ENCODE measurements around the gene CLEC7A. TPM values are rescaled to one million over a fixed set of nuclear protein-coding genes. Genes with fewer than 3 reads are reported as not detected.

CLEC7A gene
- total and polyA plus RNA-seq, 2 donors (not counting 1 experiment from before 2014, with no cell fraction given) = 0.03 TPM; not detected in 1

DNA sequence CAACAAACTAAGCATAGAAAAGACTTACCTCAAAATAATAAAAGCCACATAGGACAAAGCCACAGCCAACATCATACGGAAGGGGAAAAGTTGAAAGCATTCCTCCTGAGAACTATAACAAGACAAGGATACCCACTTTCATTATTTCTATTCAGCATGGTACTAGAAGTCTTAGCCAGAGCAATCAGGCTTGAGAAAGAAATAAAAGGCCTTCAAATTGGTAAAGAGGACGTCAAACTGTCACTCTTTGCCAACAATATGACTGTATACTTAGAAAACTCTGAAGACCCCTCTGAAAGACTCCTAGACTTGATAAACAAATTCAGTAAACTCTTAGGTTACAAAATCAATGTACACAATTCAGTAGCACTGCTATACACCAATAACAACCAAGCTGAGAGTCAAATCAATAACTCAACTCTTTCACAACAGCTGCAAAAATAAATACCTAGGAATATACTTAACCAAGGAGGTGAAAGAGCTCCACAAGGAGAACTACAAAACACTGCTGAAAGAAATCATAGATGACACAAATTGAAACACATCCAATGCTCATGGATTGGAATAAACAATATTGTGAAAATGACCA, 19.6 kb downstream of the CLEC7A start:
- no peak overlapping the region for H3K27ac ChIP-seq (ENCODE audit: insufficient read depth, low read length)
- H3K36me3 ChIP-seq (ENCODE audit: control insufficient read depth, insufficient read depth, low read length) = no peaks in the 10 kb centered on the region
- no peak for DNase-seq (ENCODE audit: low read depth in 2 of 2)
- no peak overlapping the region for H3K9ac ChIP-seq (ENCODE audit: insufficient read depth, low read length)
- H3K9me3 ChIP-seq (ENCODE audit: control insufficient read depth, insufficient read depth, low read depth, low read length) = no peaks in the 10 kb centered on the region
- no peaks in the 10 kb centered on the region for H4K20me1 ChIP-seq (ENCODE audit: control insufficient read depth, extremely low read depth, insufficient read depth, low read length)
- TF ChIP-seq, protein P1, sequence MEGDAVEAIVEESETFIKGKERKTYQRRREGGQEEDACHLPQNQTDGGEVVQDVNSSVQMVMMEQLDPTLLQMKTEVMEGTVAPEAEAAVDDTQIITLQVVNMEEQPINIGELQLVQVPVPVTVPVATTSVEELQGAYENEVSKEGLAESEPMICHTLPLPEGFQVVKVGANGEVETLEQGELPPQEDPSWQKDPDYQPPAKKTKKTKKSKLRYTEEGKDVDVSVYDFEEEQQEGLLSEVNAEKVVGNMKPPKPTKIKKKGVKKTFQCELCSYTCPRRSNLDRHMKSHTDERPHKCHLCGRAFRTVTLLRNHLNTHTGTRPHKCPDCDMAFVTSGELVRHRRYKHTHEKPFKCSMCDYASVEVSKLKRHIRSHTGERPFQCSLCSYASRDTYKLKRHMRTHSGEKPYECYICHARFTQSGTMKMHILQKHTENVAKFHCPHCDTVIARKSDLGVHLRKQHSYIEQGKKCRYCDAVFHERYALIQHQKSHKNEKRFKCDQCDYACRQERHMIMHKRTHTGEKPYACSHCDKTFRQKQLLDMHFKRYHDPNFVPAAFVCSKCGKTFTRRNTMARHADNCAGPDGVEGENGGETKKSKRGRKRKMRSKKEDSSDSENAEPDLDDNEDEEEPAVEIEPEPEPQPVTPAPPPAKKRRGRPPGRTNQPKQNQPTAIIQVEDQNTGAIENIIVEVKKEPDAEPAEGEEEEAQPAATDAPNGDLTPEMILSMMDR (conservative IDR thresholded peaks at IDR 0.05 in 1 of 2, IDR thresholded peaks at IDR 0.05 in 1 of 2; ENCODE audit: low read depth in 1 of 2, low read length in 2 of 2) = no peak
- TF ChIP-seq EZH2 (IDR thresholded peaks at IDR 0.05; ENCODE audit: low read length, missing control alignments) = no peak
- H3K4me1 ChIP-seq (ENCODE audit: control insufficient read depth, extremely low read depth, insufficient read depth, low read length) = no peaks in the 10 kb centered on the region
- H3K4me2 ChIP-seq (ENCODE audit: extremely low read depth, insufficient read depth, low read length) = no peak overlapping the region
- no peaks in the 10 kb centered on the region for H3K79me2 ChIP-seq (ENCODE audit: control insufficient read depth, insufficient read depth, low read length)
- H3K27me3 ChIP-seq (ENCODE audit: control insufficient read depth, insufficient read depth, low read length) = no peaks in the 10 kb centered on the region
- no peak overlapping the region for H3K4me3 ChIP-seq (replicated peaks in 1 of 4; ENCODE audit: control extremely low read depth in 1 of 4, insufficient read depth in 1 of 4, low read depth in 3 of 4, low read length in 4 of 4)
- no peak overlapping the region for H2AFZ ChIP-seq (ENCODE audit: low read length)

DNA sequence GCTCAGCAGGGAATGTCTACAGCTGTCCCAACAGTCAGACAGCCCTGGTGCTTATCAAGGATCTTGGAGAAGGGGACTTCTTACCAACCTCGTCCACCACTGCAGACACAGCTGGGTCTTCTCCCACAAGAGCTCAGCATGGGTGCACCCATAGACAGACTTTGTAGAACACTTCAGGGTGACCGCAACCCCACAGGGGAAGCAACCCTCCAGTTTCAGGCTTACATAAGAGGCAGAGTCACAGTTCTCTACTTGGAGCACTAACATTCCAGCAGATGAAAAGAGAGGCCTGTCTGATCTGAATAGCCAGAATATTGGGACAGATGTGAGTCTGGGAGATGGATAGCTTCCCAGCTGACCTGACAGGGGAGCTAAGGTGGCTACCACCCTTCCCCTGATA, 27.7 kb downstream of the CLEC7A start:
- no peak for TF ChIP-seq EZH2 (IDR thresholded peaks at IDR 0.05; ENCODE audit: low read length, missing control alignments)
- TF ChIP-seq, protein P1 (conservative IDR thresholded peaks at IDR 0.05 in 1 of 2, IDR thresholded peaks at IDR 0.05 in 1 of 2; ENCODE audit: low read depth in 1 of 2, low read length in 2 of 2) = no peak
- DNase-seq (ENCODE audit: low read depth in 2 of 2) = no peak

DNA sequence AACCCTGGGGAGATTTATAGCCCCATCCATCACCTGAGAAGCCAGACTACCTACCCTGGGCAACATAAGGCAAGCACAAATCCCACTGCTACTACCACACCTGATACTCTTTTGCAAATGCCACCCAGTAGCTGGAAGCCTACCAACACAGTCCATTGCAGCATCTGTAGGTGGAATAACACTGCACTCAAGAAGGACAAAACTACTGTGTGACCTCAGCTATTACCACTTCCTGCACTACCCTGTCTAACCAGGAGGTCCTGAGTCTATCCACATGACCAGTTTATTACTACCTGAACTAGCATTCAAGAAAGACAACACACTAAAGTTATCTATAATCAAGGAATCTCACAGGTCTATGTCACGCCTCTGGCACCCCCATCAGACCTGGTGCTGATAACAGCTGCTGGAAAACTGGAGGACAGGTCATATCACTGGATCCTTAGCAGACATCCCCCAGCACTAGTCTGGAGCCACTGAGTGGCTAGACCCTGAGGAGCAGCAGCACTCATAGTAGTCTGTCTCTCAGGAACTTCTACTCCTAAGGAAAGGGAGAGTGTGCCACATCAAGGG, 28.3 kb downstream of the CLEC7A start:
- no peaks in the 10 kb centered on the region for H3K79me2 ChIP-seq (ENCODE audit: control insufficient read depth, insufficient read depth, low read length)
- no peak for DNase-seq (ENCODE audit: low read depth in 2 of 2)
- H3K36me3 ChIP-seq (ENCODE audit: control insufficient read depth, insufficient read depth, low read length) = no peaks in the 10 kb centered on the region
- H4K20me1 ChIP-seq (ENCODE audit: control insufficient read depth, extremely low read depth, insufficient read depth, low read length) = no peaks in the 10 kb centered on the region
- TF ChIP-seq, protein P1 (conservative IDR thresholded peaks at IDR 0.05 in 1 of 2, IDR thresholded peaks at IDR 0.05 in 1 of 2; ENCODE audit: low read depth in 1 of 2, low read length in 2 of 2) = no peak
- no peak for TF ChIP-seq EZH2 (IDR thresholded peaks at IDR 0.05; ENCODE audit: low read length, missing control alignments)
- H3K9ac ChIP-seq (ENCODE audit: insufficient read depth, low read length) = no peak overlapping the region
- no peaks in the 10 kb centered on the region for H3K27me3 ChIP-seq (ENCODE audit: control insufficient read depth, insufficient read depth, low read length)
- no peak overlapping the region for H3K27ac ChIP-seq (ENCODE audit: insufficient read depth, low read length)
- H3K9me3 ChIP-seq (ENCODE audit: control insufficient read depth, insufficient read depth, low read depth, low read length) = no peaks in the 10 kb centered on the region
- H3K4me2 ChIP-seq (ENCODE audit: extremely low read depth, insufficient read depth, low read length) = no peak overlapping the region
- no peaks in the 10 kb centered on the region for H3K4me1 ChIP-seq (ENCODE audit: control insufficient read depth, extremely low read depth, insufficient read depth, low read length)
- no peak overlapping the region for H2AFZ ChIP-seq (ENCODE audit: low read length)
- no peak overlapping the region for H3K4me3 ChIP-seq (replicated peaks in 1 of 4; ENCODE audit: control extremely low read depth in 1 of 4, insufficient read depth in 1 of 4, low read depth in 3 of 4, low read length in 4 of 4)

More for the DNA sequence above, 27.7 kb downstream of the CLEC7A start:
- no peak overlapping the region for H3K9ac ChIP-seq (ENCODE audit: insufficient read depth, low read length)
- H3K79me2 ChIP-seq (ENCODE audit: control insufficient read depth, insufficient read depth, low read length) = no peaks in the 10 kb centered on the region
- H3K4me2 ChIP-seq (ENCODE audit: extremely low read depth, insufficient read depth, low read length) = no peak overlapping the region
- no peaks in the 10 kb centered on the region for H4K20me1 ChIP-seq (ENCODE audit: control insufficient read depth, extremely low read depth, insufficient read depth, low read length)
- no peaks in the 10 kb centered on the region for H3K9me3 ChIP-seq (ENCODE audit: control insufficient read depth, insufficient read depth, low read depth, low read length)
- no peak overlapping the region for H3K27ac ChIP-seq (ENCODE audit: insufficient read depth, low read length)
- no peak overlapping the region for H2AFZ ChIP-seq (ENCODE audit: low read length)
- no peaks in the 10 kb centered on the region for H3K36me3 ChIP-seq (ENCODE audit: control insufficient read depth, insufficient read depth, low read length)
- no peak overlapping the region for H3K4me3 ChIP-seq (replicated peaks in 1 of 4; ENCODE audit: control extremely low read depth in 1 of 4, insufficient read depth in 1 of 4, low read depth in 3 of 4, low read length in 4 of 4)
- no peaks in the 10 kb centered on the region for H3K27me3 ChIP-seq (ENCODE audit: control insufficient read depth, insufficient read depth, low read length)
- no peaks in the 10 kb centered on the region for H3K4me1 ChIP-seq (ENCODE audit: control insufficient read depth, extremely low read depth, insufficient read depth, low read length)
